Activated naive CD8-positive, alpha-beta T cell treated with anti-CD3 and anti-CD28 coated beads, Interleukin-2, amount 50 U/mL, for 24 hours (primary cell): ENCODE measurements around the gene SNX10.
A peak's percentile ranks its signal among the peaks of the same experiment; 100 is the strongest.
"Not testable (repeated sequence)": the region's sequence is repeated elsewhere in the genome, so short reads cannot be mapped to it uniquely, and the experiment has no call there.

Source experiments
- ATAC-seq: fragments of 150-1000 bp; cut with Tn5 transposase; one replicate; pipeline ENCODE4 v1.10.0; 2021
- DNase-seq: peaks from one replicate; pipeline ENCODE4 v3.0.0; 2021
- H3K27ac Mint-ChIP-seq: one replicate; pipeline ENCODE4 v1.8.0; 2021; ENCODE audit warnings: mild to moderate bottlenecking, mixed read lengths
- H3K27me3 Mint-ChIP-seq: one replicate; pipeline ENCODE4 v1.8.0; 2021; ENCODE audit warnings: mixed read lengths
- H3K36me3 Mint-ChIP-seq: one replicate; pipeline ENCODE4 v1.8.0; 2021; ENCODE audit warnings: low read depth, mixed read lengths
- H3K4me1 Mint-ChIP-seq: one replicate; pipeline ENCODE4 v1.8.0; 2021; ENCODE audit warnings: mixed read lengths
- H3K4me3 Mint-ChIP-seq: one replicate; pipeline ENCODE4 v1.8.0; 2021; ENCODE audit warnings: mild to moderate bottlenecking, moderate library complexity, mixed read lengths
- H3K9me3 Mint-ChIP-seq: one replicate; pipeline ENCODE4 v1.8.0; 2021; ENCODE audit warnings: mixed read lengths

SNX10 gene

DNA sequence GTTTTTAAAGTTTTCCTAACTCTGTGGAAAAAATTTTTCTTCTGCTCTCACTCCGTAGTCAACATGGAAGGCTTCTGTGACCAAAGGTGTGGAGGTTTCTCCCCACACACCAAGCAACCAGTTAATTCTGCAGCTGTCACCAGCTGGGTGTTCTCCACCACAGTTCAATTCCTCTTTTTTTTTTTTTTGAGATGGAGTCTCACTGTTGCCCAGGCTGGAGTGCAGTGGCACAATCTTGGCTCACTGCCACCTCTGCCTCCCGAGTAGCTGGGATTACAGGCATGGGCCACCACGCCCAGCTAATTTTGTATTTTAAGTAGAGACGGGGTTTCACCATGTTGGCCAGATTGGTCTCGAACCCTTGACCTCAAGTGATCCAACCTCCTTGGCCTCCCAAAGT is 3.5 kb upstream of the SNX10 start:
- ATAC-seq, DNase-seq: not testable (repeated sequence)
- H3K4me1 Mint-ChIP-seq = peaks cover 15% of the 10 kb centered on the region

DNA sequence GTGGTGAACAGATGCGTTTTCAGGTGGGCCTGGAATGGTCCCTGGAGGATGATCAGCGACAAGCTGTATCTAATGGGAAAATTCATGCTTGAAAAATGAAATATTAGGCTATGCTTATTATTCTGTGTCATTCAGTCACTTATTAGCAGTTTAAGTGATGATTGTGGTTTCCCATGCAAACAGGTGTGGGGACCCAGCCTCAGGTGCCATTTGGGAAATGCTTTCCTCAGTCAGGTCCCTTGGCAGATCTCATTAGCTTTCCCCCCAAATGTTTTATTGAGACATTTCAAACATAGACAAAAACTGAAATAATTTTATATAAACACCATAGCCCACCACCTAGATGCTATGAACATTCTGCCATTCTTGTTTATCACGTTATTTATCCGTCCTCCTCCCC is 411 bp upstream of the SNX10 start:
- Mint-ChIP-seq H3K9me3 (no peaks in the 10 kb centered on the region), H3K27ac (peak overlapping the region; percentile 81), H3K36me3 (peaks cover 3% of the 10 kb centered on the region), H3K4me3 (peak overlapping the region; percentile 84), H3K4me1 (peaks cover 42% of the 10 kb centered on the region), H3K27me3 (no peaks in the 10 kb centered on the region)
- ATAC-seq (no peak), DNase-seq (no peak)

More for the DNA sequence above, 3.5 kb upstream of the SNX10 start:
- not testable (repeated sequence) for H3K27ac Mint-ChIP-seq, H3K9me3 Mint-ChIP-seq, H3K27me3 Mint-ChIP-seq, H3K36me3 Mint-ChIP-seq, H3K4me3 Mint-ChIP-seq

DNA sequence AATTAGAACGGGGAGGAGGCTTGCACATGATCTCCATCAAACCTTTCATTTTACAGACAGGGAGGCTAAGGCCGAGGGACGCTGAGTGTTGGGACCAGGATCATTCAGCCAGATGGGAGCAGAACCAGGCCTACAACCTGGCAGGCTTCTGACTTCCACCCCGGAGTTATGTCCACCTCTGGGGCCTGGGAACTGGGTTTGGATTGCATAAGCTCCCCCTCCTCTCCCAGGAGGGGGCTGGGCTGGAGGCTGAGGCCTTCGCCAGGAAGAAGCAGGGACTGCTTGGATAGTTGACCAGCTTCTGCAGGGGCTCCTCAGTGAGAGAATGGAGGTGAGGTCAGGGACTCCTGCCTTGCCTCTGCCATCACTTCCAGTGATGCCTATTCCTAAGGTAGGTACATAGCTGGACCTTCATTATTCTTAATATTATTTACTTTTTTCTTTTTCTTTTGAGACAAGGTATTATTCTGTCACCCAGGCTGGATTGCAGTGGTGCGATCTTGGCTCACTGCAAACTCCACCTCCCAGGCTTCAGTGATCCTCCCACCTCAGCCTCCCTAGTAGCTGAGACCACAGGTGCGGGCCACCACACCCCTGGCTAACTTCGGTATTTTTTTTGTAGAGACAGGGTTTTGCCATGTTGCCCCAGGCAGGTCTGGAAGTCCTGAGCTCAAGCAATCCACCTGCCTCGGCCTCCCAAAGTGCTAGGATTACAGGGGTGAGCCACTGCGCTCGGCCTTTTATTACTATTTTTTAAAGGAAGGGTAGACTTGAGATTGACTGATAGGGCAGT is 1.3 kb downstream of the SNX10 start:
- peaks cover 3% of the 10 kb centered on the region for H3K36me3 Mint-ChIP-seq
- H3K4me3 Mint-ChIP-seq = peak overlapping the region; percentile 84
- no peaks in the 10 kb centered on the region for H3K27me3 Mint-ChIP-seq
- H3K4me1 Mint-ChIP-seq = peaks cover 48% of the 10 kb centered on the region
- peak overlapping the region; percentile 95 for H3K27ac Mint-ChIP-seq
- peak; percentile 12 for DNase-seq
- no peak for ATAC-seq
- no peaks in the 10 kb centered on the region for H3K9me3 Mint-ChIP-seq

DNA sequence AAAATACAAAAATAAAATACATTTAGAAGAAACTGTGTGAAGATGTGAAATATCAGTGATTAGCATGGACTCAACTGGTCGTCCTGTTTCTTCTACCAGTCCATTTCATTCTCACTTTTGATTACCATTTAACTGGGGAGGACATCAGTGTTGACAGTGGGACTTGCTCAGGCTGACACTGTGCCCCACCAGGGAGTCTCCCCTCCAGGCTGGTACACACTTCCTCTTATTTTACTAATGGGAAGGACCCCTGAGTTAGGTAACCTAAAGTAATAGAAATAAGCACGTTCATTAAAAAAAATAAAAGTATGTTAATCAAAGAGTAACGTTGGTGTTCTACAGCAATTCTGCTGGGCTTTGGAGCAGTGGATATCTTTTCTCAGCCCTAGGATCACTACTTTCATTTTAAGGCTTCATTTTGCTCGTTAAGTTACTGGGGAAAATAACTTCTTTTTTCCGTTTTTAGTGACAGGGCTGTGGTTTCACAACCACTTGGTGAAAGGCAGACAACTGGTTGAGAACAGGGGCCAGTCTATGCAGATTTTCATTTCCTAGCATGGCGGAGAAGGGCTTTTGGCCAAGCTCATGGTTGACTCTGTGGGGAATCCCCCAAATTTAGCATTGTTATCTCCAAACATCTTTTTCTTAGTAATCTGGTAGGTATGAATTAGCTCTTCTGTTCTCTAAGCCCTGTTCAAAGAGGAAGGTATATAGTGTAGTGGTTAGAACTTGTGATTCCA is 2.1 kb downstream of the SNX10 start:
- peaks cover 6% of the 10 kb centered on the region for H3K36me3 Mint-ChIP-seq
- H3K4me1 Mint-ChIP-seq = peaks cover 50% of the 10 kb centered on the region
- peak overlapping the region; percentile 95 for H3K27ac Mint-ChIP-seq
- ATAC-seq (peak; percentile 90), DNase-seq (peak; percentile 60)
- H3K9me3 Mint-ChIP-seq = no peaks in the 10 kb centered on the region
- no peaks in the 10 kb centered on the region for H3K27me3 Mint-ChIP-seq
- H3K4me3 Mint-ChIP-seq = peak overlapping the region; percentile 84

DNA sequence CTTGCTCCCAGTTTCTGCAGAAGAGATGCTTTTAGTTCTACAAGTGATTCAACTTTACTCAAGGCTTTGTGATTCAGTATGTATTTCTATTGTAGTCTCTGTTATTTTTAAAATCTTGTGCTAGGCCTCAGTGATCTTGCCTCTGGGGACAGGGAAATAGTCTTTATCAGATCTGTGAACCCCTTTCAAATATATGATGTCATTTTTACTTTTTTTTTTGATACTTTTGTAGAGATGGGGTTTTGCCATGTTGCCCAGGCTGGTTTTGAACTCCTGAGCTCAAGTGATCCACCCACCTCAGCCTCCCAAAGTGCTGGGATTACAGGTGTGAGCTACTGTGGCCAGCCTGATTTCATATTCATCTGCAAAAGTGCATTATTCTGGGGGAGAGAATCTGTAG is 3.4 kb downstream of the SNX10 start:
- H3K4me1 Mint-ChIP-seq = peaks cover 52% of the 10 kb centered on the region
- H3K27me3 Mint-ChIP-seq = no peaks in the 10 kb centered on the region
- peak overlapping the region; percentile 8 for H3K4me3 Mint-ChIP-seq
- no peak for ATAC-seq
- H3K27ac Mint-ChIP-seq = peak overlapping the region; percentile 95
- H3K36me3 Mint-ChIP-seq = peaks cover 9% of the 10 kb centered on the region
- no peaks in the 10 kb centered on the region for H3K9me3 Mint-ChIP-seq
- no peak for DNase-seq

DNA sequence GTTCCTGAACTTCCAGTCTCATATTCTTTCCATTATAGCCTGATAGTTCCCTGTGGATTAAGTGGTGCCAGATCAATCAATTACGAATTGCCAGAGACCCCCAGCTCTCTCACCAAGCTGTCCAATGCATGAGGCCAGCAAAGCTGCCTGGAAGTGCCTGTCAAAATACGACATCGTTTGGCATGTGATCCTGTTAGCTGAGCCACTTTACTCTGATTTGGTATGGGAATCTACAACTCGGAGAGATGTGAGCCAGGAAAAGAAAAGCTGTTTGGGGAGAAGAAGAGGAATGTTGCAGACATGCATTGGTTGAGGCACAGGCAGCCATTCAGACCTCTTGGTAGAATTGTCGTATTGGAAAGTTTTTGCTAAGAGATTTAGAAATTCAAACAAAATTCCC is 3.9 kb downstream of the SNX10 start:
- no peak overlapping the region for H3K27ac Mint-ChIP-seq
- DNase-seq (no peak), ATAC-seq (no peak)
- peaks cover 52% of the 10 kb centered on the region for H3K4me1 Mint-ChIP-seq
- H3K9me3 Mint-ChIP-seq = no peaks in the 10 kb centered on the region
- no peak overlapping the region for H3K4me3 Mint-ChIP-seq
- H3K36me3 Mint-ChIP-seq = peaks cover 9% of the 10 kb centered on the region
- no peaks in the 10 kb centered on the region for H3K27me3 Mint-ChIP-seq

DNA sequence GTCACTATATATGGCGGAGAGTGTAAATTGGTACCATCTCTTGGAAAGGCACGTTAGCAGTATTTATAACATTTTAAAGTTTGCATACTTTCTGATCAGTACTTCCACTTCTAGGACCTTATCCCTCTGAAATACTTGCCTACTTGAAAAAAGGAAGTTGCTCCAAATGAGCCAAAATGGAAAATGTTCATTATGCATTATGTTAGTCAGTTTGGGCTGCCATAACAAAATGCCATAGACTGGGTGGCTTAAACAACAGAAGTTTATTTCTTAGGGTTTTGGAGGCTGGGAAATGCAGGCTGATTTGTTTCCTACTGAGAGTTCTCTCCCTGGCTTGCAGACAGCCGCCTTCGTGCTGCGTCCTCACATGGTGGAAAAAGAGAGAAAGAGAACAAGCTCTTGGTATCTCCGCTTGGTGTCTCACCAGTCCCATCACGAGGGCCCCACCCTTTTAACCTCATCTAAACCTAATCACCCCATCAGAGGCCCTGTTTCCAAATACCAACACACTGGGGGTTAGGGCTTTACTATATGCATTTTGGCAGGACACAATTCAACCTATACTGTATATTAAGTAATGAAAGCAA is 6.9 kb downstream of the SNX10 start:
- ATAC-seq = no peak

DNA sequence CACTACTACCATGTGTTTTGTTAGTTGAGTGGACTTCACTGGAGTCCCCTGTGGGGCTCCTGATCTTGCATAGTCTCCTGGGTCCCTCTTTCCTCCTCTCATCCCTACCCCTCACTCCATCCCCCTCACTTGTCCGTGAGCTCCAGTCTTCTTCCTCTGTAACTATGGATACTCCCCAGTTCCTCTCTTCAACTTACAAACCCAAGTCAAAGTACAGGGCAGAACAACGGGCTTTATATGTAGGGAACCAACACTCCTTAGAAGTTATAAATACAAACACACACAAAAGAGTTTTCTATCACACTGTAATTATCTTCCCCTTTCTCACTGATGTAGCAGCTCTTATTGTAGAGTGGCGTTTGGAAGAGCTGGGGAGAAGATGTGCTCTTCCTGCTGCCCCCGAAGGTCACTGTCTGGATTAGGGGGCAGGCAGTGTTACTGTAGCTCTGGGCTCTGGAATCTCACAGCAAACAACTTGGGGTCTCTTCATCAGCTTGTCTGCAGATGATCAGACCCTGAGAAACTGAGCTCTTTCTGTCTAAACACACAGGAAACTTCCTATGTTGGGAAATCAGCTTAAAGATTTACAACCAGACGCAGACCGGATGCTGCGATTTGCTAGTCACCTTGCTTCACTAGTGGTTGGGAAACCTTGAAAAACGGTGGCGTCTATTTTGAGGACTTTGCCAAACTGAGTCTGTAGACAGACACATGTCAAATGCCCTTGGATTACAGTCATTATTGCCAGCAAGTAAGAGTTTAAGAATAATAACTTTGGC is 13.6 kb downstream of the SNX10 start:
- no peak overlapping the region for H3K4me3 Mint-ChIP-seq
- peak; percentile 14 for DNase-seq
- peaks cover 20% of the 10 kb centered on the region for H3K36me3 Mint-ChIP-seq
- peak; percentile 43 for ATAC-seq
- H3K27me3 Mint-ChIP-seq = no peaks in the 10 kb centered on the region
- H3K9me3 Mint-ChIP-seq = no peaks in the 10 kb centered on the region
- H3K27ac Mint-ChIP-seq = peak overlapping the region; percentile 61
- peaks cover 22% of the 10 kb centered on the region for H3K4me1 Mint-ChIP-seq

More for the DNA sequence above, 6.9 kb downstream of the SNX10 start:
- no peak for DNase-seq
- H3K27ac Mint-ChIP-seq = no peak overlapping the region
- H3K36me3 Mint-ChIP-seq = peaks cover 15% of the 10 kb centered on the region
- H3K4me1 Mint-ChIP-seq = peaks cover 33% of the 10 kb centered on the region
- H3K9me3 Mint-ChIP-seq = no peaks in the 10 kb centered on the region
- no peaks in the 10 kb centered on the region for H3K27me3 Mint-ChIP-seq
- no peak overlapping the region for H3K4me3 Mint-ChIP-seq

DNA sequence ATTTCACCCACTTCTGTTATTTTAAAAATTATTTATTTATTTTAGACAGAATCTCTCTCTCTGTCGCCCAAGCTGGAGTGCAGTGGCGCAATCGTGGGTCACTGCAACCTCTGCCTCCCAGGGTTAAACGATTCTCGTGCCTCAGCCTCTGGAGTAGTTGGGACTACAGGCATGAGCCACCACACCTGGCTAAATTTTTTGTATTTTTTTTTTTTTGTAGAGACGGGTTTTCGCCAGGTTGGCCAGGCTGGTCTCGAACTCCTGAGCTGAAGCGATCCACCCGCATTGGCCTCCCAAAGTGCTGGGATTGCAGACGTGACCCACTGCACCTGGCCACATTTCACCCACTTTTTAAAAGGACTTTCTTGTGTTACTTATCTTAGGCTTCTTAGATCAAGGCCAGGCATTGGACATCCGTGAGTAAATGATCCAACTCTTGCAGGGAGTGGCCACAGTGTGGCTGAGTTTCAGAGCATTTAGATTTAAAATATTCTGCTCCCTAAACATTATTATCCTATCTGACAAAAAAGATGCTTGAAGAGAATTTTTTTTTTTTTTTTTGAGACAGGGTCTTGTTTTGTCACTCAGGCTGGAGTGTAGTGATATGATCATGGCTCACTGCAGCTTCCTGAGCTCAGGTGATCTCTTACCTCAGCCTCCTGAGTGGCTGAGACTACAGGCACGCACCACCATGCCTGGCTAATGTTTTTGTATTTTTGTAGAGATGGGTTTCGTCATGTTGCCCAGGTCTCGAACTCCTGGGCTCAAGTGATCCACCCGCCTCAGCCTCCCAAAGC is 14.4 kb downstream of the SNX10 start:
- Mint-ChIP-seq H3K9me3 (no peaks in the 10 kb centered on the region), H3K27ac (no peak overlapping the region)

DNA sequence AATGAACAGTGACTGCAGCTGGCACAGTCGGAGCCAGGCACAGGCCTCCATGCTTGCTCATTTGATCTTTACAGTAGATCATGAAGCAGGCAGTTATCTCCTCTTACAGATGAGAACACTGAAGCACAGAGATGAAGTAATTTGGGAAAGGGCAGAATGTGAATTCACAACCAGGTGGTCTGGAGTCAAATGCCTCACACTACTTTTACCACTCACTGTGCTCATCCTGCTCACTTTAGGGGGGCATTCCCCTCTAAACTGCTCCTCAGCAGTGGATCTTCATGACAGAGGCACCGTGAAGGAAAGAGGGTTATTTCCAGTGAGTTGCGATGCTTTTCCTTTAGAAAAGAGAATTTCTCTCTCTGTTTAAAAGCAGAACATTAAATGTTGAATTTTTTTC is 15.1 kb downstream of the SNX10 start:
- DNase-seq = no peak
- no peaks in the 10 kb centered on the region for H3K27me3 Mint-ChIP-seq
- H3K9me3 Mint-ChIP-seq = no peaks in the 10 kb centered on the region
- H3K4me1 Mint-ChIP-seq = peaks cover 22% of the 10 kb centered on the region
- no peak overlapping the region for H3K4me3 Mint-ChIP-seq
- peaks cover 14% of the 10 kb centered on the region for H3K36me3 Mint-ChIP-seq
- no peak for ATAC-seq
- H3K27ac Mint-ChIP-seq = peak overlapping the region; percentile 48

More for the DNA sequence above, 14.4 kb downstream of the SNX10 start:
- Mint-ChIP-seq H3K4me3 (no peak overlapping the region), H3K27me3 (no peaks in the 10 kb centered on the region), H3K36me3 (peaks cover 19% of the 10 kb centered on the region), H3K4me1 (peaks cover 22% of the 10 kb centered on the region)
- DNase-seq (no peak), ATAC-seq (no peak)

DNA sequence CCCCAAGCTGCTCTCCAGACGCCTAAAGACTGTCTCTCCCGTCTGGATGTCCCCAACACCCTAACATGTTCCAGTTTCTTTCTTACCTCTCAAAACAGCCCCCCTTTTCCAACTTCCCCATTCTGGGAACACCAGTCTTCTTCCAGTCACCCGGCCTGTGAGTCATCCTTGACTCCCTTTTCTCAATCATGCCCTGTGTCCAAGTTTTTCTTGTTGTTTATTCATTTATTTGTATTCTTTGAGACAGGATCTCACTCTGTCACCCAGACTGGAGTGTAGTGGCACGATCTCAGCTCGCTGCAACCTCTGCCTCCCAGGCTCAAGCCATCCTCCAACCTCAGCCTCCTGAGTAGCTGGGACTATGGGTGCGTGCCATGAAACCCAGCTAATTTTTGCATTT is 15.6 kb downstream of the SNX10 start:
- Mint-ChIP-seq H3K4me3 (no peak overlapping the region), H3K36me3 (peaks cover 14% of the 10 kb centered on the region), H3K27ac (peak overlapping the region; percentile 48), H3K4me1 (peaks cover 22% of the 10 kb centered on the region), H3K9me3 (no peaks in the 10 kb centered on the region), H3K27me3 (no peaks in the 10 kb centered on the region)
- no peak for DNase-seq
- no peak for ATAC-seq

DNA sequence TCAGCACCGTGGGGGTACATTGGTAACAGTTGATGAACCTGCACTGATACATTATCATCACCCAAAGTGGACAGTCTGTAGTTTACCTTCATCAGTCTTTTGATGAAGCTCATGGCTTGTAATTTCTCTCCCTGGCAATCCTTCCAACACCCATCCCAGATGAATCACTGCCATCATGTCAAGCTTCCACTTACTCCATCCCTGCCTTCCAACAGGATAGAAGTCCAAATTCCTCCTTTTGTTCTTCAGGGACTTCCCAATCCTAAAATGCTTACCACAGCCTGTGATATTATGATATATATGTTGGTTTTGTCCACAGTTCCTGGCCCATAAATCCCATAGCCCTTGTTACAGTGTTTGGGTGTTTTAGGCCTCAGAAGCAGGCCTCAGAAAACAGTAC is 16.1 kb downstream of the SNX10 start:
- DNase-seq (no peak), ATAC-seq (no peak)
- Mint-ChIP-seq H3K27ac (no peak overlapping the region), H3K27me3 (no peaks in the 10 kb centered on the region), H3K4me1 (peaks cover 22% of the 10 kb centered on the region), H3K36me3 (peaks cover 14% of the 10 kb centered on the region), H3K4me3 (no peak overlapping the region), H3K9me3 (no peaks in the 10 kb centered on the region)

DNA sequence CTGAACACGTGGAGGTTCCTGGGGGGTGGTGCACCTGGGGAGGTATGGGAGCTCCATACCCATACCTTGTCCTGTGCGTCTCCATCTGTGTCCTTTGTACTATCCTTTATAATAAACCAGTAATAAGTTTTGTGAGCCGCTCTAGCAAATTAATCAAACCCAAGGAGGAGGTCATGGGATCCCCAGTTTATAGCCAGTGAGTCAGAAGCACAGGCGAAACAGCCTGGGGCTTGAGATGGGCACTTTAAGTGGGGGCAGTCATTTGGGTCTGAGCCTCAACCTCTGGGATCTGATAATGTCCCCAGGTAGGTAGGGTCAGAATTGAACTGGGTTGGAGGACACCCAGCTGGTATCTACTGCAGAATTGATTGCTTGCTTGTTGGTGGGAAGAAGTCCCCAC is 16.9 kb downstream of the SNX10 start:
- Mint-ChIP-seq H3K27ac (no peak overlapping the region), H3K27me3 (no peaks in the 10 kb centered on the region), H3K4me1 (peaks cover 25% of the 10 kb centered on the region), H3K9me3 (no peaks in the 10 kb centered on the region), H3K4me3 (no peak overlapping the region), H3K36me3 (peaks cover 14% of the 10 kb centered on the region)
- ATAC-seq = no peak
- no peak for DNase-seq

DNA sequence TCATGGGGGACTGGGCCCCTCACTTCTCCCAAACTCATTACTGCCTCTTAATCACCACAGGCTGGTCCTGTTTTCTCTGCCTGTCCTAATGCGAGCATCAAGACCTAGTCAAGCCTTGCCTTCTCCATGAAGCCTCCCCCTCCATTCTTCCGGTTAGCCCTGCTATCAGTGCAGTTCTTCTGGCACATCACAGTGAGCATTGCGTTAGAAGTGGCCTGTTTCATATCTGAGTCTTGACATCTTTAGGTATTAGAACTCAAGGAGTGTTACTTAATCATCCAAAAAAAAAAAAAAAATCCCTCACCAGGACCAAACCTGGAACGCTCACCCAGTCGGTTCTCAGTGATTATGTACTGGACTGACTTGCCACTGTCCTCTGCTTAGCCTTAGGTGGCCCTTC is 17.4 kb downstream of the SNX10 start:
- H3K4me3 Mint-ChIP-seq = no peak overlapping the region
- no peaks in the 10 kb centered on the region for H3K27me3 Mint-ChIP-seq
- DNase-seq (no peak), ATAC-seq (no peak)
- H3K9me3 Mint-ChIP-seq = no peaks in the 10 kb centered on the region
- peaks cover 14% of the 10 kb centered on the region for H3K36me3 Mint-ChIP-seq
- H3K4me1 Mint-ChIP-seq = peaks cover 26% of the 10 kb centered on the region
- H3K27ac Mint-ChIP-seq = no peak overlapping the region
